A673 (cell line): ENCODE data around the gene CCDC141. TPM values are rescaled to one million over a fixed set of nuclear protein-coding genes. Genes with fewer than 3 reads are reported as not detected.
"Not testable (repeated sequence)": the region's sequence is repeated elsewhere in the genome, so short reads cannot be mapped to it uniquely, and the experiment has no call there.

Experiments used
- BruUV-seq: library from RNA; stranded (reverse); fragments of 400-500 nt; replicated peaks from 2 replicates; lab custom pipeline; 2021; lab: Mats Ljungman, UMichigan
- CTCF ChIA-PET: fragments of 300-600 bp; sonication (Branson Sonifier 250); formaldehyde crosslinking; loops from one replicate; lab custom pipeline; 2022; ENCODE audit warnings: antibody characterized with exemption; lab: Charles Lee
- POLR2A ChIA-PET: fragments of 300-600 bp; sonication (Branson Sonifier 250); formaldehyde crosslinking; loops from one replicate; lab custom pipeline; 2022; ENCODE audit warnings: antibody characterized with exemption; ENCODE audit not compliant: low non-redundant PET; lab: Charles Lee
- DNase-seq: peaks from one replicate; pipeline ENCODE4 v3.0.0-alpha.2; 2015; ENCODE audit warnings: low spot score
- H3K27ac ChIP-seq: fragments of 200-600 bp; sonication (generic); 2 replicates; pipeline ENCODE4 v1.5.1; 2016; ENCODE audit warnings: mixed run types, low read depth, mild to moderate bottlenecking, mixed read lengths, antibody characterized with exemption, low read length; ENCODE audit not compliant: poor library complexity, severe bottlenecking
- H3K27me3 ChIP-seq: fragments of 200-600 bp; sonication (generic); replicated peaks from 2 replicates; pipeline ENCODE4 v1.6.1; 2017; ENCODE audit warnings: mixed run types, low read depth, mild to moderate bottlenecking, mixed read lengths, antibody characterized with exemption, low read length; ENCODE audit not compliant: insufficient read depth, poor library complexity
- H3K36me3 ChIP-seq: fragments of 200-600 bp; sonication (generic); 2 replicates; pipeline ENCODE4 v1.6.1; 2016; ENCODE audit warnings: mixed run types, mild to moderate bottlenecking, mixed read lengths, antibody characterized with exemption, low read length; ENCODE audit not compliant: insufficient read depth, poor library complexity, severe bottlenecking
- H3K4me1 ChIP-seq: fragments of 200-600 bp; sonication (generic); 2 replicates; pipeline ENCODE4 v1.6.1; 2017; ENCODE audit warnings: mixed run types, mild to moderate bottlenecking, mixed read lengths, antibody characterized with exemption, low read length; ENCODE audit not compliant: insufficient read depth, poor library complexity, severe bottlenecking
- H3K4me3 ChIP-seq: fragments of 200-600 bp; sonication (generic); 2 replicates; pipeline ENCODE4 v1.5.1; 2016; ENCODE audit warnings: low read depth, mixed run types, mild to moderate bottlenecking, mixed read lengths, low read length; ENCODE audit not compliant: poor library complexity, severe bottlenecking
- H3K9me3 ChIP-seq: fragments of 200-600 bp; sonication (generic); 2 replicates; pipeline ENCODE4 v1.6.1; 2016; ENCODE audit warnings: mixed run types, low read depth, mild to moderate bottlenecking, mixed read lengths, antibody characterized with exemption, low read length; ENCODE audit not compliant: poor library complexity, severe bottlenecking
- CTCF ChIP-seq: fragments of 300-800, 200-600 bp; sonication (generic); conservative IDR thresholded peaks from 2 replicates; pipeline ENCODE4 v1.5.1; 2017; ENCODE audit warnings: low read depth, mild to moderate bottlenecking, antibody characterized with exemption, low read length, moderate library complexity, mixed read lengths
- EZH2 ChIP-seq: fragments of 200-600 bp; sonication (generic); IDR thresholded peaks from 2 replicates; pipeline ENCODE4 v1.6.1; 2017; ENCODE audit warnings: borderline replicate concordance, low read depth, mild to moderate bottlenecking, mixed read lengths, antibody characterized with exemption, low read length; ENCODE audit not compliant: poor library complexity, severe bottlenecking
- intact Hi-C: fragments of 100-400 bp; cut with micrococcal nuclease; formaldehyde crosslinking; loops from one replicate; pipeline ENCODE4 v1.10.0; 2022; ENCODE audit not compliant: unreplicated experiment
- total RNA-seq: library from RNA; stranded (reverse); gene quantifications from 2 replicates; pipeline ENCODE4 v1.2.3, GENCODE V29; 2021

CCDC141 gene
- total RNA-seq, 1 experiment from 2014 or later, result not detected

GRCh38 chr2:179017773-179018357 is 32.1 kb downstream of the CCDC141 start:
- intact Hi-C loops, result loop anchor here (2.0 kb wide), 1 partner anchor 255 kb away; no protein-coding TSS in a partner anchor
- TF ChIP-seq CTCF (no peak), EZH2 (no peak)
- Histone ChIP-seq H3K4me3 (no peak overlapping the region), H3K36me3 (no peaks in the 10 kb centered on the region), H3K4me1 (no peaks in the 10 kb centered on the region), H3K27me3 (peaks cover 4% of the 10 kb centered on the region), H3K27ac (no peak overlapping the region), H3K9me3 (no peaks in the 10 kb centered on the region)
- ChIA-PET CTCF (no interaction called here), POLR2A (no interaction called here)
- BruUV-seq, result no TSS peak
- no peak for DNase-seq

- H3K27ac ChIP-seq, POLR2A ChIA-PET: not testable (repeated sequence)
Observed at GRCh38 chr2:179014189-179014588, 35.7 kb downstream of the CCDC141 start.

GRCh38 chr2:179005976-179006375 is 44.0 kb downstream of the CCDC141 start:
- Histone ChIP-seq H3K4me3 (no peak overlapping the region), H3K9me3 (no peaks in the 10 kb centered on the region), H3K27me3 (no peaks in the 10 kb centered on the region), H3K36me3 (no peaks in the 10 kb centered on the region), H3K4me1 (no peaks in the 10 kb centered on the region), H3K27ac (no peak overlapping the region)
- no peak for DNase-seq
- BruUV-seq, result no TSS peak
- intact Hi-C loops, result no loop called here
- CTCF ChIA-PET, result no interaction called here
- TF ChIP-seq EZH2 (no peak), CTCF (no peak)
- POLR2A ChIA-PET, result no interaction called here

More at GRCh38 chr2:179014189-179014588, 35.7 kb downstream of the CCDC141 start:
- H3K4me3 ChIP-seq, DNase-seq, H3K27me3 ChIP-seq, BruUV-seq, intact Hi-C loops, CTCF ChIA-PET, H3K36me3 ChIP-seq, H3K4me1 ChIP-seq, H3K9me3 ChIP-seq: not testable (repeated sequence)

- TF ChIP-seq CTCF (no peak), EZH2 (no peak)
- Histone ChIP-seq H3K27ac (no peak overlapping the region), H3K27me3 (no peaks in the 10 kb centered on the region), H3K4me3 (no peak overlapping the region), H3K4me1 (no peaks in the 10 kb centered on the region), H3K36me3 (no peaks in the 10 kb centered on the region), H3K9me3 (no peaks in the 10 kb centered on the region)
- no TSS peak for BruUV-seq
- no peak for DNase-seq
- POLR2A ChIA-PET, result interaction anchor here (0.6 kb wide), 1 partner anchor 969 kb away, joined by 4 read pairs; no protein-coding TSS in a partner anchor
- intact Hi-C loops, result no loop called here
- CTCF ChIA-PET, result no interaction called here
Observed at GRCh38 chr2:178999476-178999875, 50.5 kb downstream of the CCDC141 start.
